CD4-positive, alpha-beta T cell treated with Interleukin-21 for 1 hour (primary cell): ENCODE data around the gene NPLOC4.
"Not testable (repeated sequence)": the region's sequence is repeated elsewhere in the genome, so short reads cannot be mapped to it uniquely, and the experiment has no call there.

Experiments used
- DNase-seq: peaks from one replicate; pipeline ENCODE4 v3.0.0-alpha.2; 2020

NPLOC4 gene

DNA sequence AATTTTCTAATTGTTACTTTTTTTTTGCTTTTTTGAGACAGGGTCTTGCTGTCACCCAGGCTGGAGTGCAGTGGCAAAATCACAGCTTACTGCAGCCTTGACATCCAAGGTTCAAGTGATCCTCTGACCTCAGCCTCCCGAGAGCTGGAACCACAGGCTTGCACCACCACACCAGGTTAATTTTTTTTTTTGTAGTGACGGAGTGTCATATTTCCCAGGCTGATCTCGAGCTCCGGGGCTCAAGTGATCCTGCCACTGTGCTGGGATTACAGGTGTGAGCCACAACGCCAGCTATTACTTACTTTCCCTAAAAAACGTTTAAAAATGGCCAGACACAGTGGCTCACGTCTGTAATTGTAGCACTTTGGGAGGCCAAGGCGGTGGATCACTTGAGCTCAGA lies 6.6 kb downstream of the NPLOC4 start:
- no peak for DNase-seq

DNA sequence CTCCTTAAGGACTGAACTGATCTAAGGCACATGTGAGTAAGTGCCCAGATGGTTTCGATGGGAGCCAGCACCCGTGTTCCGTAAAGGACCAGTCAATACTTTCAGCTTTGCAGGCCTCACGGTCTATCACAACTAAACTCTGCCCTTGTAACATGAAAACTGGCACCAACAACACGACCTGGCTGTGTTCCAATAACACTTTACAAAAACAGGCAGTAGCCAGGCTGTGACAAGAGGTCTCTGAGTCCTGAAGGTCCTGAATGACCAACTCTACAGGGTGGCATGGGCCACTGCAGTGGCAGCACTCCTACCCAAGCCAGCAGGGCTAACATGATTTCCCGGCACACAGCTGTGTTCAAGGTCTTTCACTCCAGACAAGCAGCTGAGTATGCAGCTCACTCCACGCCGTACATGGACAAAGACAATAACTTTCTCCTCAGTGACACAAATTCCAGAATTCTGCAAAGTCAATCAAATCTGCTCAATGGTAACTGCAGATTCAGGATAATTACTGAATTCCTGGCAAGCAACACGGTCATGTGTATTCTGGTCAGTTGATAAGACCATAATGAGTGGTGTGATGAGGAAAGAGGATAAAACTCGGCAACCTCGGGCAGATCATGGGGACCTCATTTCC lies 15.3 kb downstream of the NPLOC4 start:
- no peak for DNase-seq

DNA sequence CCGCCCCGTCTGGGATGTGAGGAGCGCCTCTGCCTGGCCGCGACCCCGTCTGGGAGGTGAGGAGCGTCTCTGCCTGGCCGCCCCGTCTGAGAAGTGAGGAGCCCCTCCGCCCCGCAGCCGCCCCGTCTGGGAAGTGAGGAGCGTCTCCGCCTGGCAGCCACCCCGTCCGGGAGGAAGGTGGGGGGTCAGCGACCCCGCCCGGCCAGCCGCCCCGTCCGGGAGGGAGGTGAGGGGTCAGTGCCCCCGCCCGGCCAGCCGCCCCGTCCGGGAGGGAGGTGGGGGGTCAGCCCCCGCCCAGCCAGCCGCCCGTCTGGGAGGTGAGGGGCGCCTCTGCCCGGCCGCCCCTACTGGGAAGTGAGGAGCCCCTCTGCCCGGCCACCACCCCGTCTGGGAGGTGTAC lies 18.6 kb downstream of the NPLOC4 start:
- DNase-seq, result not testable (repeated sequence)

DNA sequence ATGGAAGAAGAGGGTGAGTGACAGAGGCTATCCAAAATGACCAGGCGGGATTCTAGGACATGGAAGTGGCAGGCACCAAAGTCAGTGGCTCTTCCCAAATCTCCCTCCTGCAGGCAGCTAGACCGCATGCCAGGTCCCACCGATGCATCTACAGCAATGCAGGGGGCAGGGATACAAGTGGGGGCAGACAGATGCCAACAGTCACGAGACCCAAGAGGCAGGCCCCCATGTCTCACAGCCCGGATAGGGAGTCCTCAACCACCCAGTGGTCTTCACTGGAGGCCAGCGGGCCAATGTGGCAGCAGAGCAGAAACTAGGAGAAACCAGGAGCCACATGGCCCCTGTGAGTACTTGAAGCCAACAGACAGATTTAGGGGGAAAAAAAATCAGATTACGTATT lies 20.0 kb downstream of the NPLOC4 start:
- no peak for DNase-seq

DNA sequence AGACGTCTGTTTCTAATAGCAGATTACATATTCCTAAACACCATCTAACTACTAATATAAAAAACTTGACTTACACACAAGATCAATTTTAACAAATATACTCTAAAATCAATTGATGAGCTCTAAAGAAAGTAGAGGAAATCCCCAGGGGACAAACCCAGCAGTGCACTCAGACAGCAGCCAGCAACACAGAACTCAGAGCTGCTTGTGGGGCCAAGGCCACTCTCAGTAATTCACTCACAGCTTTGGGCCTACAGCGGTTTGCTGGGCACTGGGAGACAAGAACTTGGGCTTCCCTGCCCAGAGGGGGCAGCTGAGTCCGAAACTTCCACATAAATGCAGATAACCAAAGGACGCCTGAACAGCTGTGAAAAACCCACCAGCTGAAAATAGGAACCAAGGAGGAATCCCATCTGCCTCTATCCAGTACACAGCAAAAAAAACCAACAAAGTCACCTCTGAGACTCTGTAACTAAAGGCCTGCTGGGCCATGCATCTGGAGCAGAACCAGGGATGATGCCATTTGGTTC lies 21.4 kb downstream of the NPLOC4 start:
- DNase-seq, result no peak

DNA sequence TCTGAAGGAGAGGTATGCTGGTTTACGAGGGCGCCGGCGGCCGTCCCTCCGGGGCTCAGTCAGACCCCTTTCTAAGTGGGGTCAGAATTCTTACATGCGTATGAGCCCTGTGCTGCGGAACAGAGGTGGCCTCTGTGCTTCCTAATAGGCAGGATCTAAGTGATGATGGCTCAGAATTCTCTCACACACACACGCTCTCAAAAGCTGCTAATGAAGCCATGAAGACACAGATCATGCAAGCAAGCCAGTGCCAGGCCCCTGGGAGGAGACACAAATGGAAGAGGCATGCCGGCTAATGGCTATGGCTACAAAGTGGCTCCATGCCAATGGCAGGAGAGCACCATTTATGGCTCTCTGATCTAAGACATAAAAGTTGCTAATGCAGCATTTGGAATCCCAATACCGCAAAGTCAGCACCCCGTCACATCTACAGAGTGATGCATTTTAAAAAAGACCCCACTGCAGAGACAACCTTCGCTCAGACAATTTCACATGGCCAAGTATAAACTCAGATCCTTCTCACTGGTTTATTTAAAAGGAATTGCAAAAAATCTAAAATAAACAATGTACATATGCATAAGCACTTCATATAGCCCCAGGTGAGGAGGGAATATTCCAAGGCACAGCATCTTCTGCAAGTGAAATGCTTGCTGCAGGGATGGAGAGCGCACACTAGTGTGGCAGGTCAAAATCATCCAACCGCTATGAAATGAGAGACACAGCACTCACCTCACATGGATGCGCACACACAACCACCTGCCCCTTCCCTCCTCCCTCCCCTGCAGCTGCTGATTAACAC lies 24.5 kb downstream of the NPLOC4 start:
- no peak for DNase-seq

DNA sequence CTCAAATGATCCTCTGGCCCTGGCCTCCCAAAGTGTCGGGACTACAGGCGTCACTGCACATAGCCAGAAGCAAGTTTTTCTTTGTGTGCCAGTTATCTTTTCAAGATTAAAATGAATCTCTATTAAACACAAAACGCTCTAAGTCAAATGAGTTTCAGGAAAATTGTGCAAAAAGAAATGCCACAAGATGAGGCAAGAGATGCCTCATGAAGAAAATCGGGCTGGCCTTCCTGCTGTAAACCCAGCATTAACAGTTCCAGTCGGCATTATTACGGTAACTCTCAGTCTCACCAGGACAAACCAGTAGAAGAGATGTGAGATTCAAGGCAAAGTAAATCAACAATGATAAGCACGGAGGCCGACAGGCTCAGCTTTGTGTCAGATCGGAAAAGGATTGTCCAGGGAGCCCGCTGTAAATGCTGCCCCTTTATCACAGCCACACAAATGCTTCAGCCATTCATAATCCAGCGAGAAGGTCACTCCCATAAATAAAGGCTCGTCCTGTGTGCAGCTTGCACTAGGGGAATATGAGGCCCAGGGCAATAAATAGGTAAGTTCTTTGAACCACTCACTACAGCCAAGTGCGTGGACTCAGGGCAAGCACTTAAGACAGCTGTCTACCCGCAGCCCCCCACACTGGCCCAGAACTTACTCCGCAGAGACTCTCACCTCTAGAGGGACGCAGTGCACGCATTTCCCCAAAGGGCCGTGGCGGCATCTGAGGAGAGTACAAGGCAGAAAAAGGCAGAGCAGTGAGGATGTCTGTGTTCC lies 27.2 kb downstream of the NPLOC4 start:
- DNase-seq, result no peak

DNA sequence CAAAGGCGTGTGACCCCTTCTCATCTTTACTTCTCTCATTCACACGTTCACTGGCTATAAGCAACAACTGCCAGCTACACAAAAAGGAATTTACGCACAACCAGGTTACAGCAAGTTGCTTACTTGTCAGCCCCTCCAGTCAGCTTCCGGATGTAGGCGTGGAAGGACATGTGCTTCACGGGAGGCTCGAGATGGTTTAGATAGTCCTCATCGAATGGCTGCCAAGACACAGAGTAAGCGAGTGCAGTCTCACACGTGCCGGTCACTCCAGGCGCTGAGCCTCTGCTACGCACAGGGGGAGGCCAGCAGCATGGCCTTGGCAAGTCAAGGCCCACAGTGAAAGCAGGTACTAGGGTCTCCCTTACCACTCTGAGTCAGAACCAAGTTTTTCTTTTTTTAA lies 28.3 kb downstream of the NPLOC4 start:
- DNase-seq, result no peak

DNA sequence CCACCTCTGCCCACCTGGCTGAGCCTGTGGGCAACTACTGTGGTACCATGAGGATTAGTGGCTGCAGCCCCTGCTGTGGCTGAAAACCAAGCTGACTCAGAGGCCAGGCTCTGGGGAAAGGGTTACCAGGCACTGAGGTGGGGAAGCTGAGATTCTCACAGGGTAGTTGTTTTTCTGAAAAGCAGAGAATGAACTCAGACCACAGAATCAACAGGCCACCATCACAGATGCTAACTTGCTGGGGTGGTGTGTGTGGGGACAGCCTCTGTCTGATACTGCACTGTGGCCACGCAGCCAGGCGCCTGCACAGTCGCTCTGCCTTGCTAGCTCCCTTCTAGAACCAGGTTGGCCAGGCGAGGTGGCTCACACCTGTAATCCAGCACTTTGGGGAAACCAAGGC lies 28.8 kb downstream of the NPLOC4 start:
- no peak for DNase-seq

DNA sequence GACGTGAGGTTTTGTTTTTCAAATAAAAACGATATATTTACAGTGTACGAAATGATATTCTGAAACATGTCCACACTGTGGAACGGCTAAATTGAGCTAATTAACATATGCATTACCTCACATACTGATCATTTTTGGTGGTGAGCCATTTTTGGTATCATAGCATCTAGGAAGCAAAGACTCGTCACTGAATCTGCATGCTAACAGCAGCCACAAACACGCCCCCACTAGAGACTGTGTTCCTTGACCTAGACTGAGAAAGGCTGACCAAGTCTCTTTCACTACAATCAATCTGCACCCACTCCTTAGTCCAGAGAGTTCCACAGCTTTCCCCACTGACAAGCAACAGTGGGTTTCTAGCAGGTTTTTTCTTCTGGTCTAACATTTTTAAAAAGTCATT lies 29.5 kb downstream of the NPLOC4 start:
- no peak for DNase-seq

DNA sequence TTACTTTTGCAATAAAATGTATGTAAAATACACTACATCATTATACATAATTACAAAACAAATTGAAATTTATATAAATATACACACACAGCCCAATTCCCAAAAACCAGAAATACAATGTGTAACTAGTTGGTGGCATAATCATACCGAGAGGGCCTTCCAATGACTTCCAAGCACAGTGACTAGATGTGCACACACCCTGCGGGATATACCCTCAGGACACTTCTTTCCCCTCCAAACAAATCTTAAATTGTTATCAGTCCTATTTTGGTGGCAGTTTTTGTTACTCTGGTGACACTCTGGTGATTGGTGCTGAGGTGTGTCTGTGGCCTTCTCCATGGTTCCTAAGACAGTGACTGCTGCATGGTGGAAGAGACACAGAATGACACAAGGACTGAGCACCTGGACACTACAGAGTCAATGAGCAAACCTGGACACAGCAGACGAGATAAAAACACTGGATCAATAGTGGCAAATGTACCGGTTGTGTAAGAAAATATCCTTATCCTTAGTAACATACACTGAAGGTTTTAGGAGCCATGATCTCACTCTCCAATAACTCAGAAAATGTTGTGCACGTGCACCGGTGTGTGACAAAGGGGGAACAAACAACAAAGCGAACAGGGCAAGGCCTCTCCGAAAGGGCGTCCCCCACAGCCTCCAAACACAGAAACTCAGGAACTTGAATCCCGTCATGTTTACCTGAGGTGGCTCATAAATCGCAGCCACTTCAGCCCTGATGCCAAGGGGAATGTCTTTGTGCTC lies 32.9 kb downstream of the NPLOC4 start:
- no peak for DNase-seq

DNA sequence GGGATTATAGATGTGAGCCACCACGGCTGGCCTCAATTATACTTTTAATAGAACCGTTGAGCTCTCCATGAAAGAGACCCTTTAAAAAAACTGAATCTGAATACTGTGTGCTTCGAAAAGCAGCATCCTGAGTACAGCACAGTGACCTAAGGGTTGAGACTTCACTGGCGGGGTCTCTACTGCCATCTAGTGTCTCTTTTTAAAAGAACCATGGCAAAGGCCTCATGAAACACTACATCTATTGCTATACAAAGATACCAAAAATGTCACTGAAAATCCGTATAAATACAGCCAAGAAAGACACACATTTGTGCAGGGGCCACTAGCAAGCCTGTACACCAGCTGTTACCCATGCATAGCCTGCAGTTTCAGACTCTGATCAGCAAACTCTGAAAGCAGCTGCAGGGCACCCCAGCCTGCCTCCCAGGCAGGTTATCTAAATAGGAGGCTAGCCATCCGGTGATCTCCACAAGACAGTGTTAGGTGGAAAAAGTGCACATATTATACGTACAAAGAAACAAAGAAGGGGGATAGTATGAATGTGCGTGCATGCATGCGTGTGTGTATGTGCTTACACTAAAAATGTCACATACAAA lies 35.3 kb downstream of the NPLOC4 start:
- peak; percentile 77 for DNase-seq

DNA sequence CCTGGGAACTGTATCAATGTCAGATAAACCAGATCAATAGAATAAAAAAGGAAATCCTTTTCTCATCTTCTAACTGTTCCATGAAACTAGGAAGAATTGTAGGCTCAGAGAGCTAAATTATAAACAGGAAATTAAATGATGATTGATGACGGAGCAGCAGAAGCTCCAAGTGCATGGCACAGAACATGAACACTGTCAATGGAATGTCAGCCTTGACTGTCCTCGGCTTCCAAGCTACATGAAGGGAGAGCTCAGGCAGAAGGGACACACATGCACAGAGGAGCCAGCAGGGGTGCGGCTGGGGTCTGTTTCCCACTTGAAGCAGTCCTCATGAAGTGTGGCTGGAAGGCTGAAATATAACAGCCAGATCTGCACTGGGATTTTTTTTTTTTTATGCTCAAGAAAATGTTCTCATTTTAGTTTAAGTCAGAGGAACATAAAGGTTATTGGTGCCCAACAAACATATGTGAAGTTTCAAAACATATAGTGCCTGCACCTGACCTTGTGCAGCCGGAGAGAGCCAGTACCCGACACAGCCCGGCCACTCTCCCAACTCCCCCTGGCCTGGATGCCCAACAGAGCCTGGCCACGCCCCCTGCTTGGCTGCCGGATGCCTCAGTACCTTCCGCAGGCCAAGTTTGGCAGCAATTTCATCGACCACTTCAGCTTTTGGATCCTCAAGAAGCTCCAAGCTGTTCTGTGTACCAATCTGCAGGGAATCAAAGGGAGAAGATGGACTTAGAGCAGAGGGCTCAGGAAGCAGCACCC lies 37.0 kb downstream of the NPLOC4 start:
- no peak for DNase-seq

DNA sequence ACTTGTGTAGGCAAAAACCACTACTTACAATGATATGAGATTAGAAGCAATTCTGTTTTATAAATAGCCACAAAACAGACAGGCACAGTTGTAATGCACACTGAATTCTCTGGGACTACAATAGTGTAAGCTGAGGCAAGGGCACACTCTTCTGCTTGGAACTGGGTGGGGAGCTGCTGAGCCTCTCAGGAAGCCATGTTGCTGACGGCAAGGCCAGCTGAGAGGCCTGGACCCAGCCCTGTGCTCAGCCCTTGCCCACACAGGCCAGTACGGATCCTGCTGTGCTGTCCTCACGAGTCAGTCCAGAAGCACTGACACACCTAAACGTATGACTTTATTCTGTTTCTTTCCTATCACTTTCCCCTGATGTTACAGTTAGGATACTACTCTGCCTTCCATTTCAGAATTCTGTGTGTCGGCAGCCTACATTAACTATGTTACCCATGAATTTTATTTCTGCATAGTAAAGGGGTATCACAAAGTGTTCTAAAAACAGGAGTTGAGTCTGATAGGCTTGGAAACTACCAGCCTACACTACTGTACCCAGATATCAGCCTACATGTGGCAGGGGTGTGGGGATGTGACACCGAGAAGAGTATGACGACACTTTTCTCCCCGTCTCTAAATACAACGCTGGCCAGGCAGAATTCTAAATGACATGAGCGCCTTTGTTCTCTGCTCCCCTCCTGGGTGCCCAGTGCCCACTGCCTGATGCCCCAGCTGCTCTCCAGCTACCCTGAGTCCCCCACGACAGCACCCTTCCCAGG lies 43.6 kb downstream of the NPLOC4 start:
- no peak for DNase-seq

DNA sequence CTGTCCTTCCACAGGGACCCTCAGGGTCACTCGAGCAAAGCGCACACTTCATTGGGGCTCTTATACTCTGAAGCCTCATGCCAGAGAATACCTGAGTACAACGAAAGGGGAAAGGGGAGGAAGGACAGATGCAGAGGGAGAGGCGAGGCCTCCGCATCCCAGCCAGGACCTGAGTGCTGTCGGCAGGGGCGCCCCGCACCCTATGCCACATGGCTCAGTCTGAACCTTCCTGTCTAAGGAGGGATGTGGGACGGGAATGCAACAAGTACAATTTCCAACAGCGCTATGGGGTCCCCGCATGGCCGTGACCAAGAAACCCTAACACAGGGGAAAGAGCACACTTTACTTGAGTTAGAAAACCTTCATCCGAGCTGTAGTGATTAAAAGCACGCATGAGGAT lies 44.9 kb downstream of the NPLOC4 start:
- no peak for DNase-seq

DNA sequence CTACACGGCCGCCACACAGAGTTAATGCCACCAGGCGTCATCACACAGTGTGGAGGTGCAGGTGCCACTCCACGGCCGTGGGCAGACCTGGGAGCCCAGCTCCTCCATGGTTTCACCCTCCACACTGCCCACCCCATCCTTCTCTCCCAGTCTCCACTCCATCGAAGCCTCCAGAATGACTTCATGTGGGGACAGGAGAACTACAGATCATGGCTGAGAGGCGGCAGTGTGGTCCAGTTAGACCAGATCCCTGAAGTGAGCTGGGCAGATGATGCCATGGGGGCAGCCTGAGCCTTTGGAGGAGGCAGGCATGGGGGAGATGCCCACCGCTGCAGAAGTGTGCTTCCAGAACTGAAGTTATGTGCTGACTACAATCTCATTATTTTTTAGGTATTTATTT lies 46.8 kb downstream of the NPLOC4 start:
- no peak for DNase-seq

DNA sequence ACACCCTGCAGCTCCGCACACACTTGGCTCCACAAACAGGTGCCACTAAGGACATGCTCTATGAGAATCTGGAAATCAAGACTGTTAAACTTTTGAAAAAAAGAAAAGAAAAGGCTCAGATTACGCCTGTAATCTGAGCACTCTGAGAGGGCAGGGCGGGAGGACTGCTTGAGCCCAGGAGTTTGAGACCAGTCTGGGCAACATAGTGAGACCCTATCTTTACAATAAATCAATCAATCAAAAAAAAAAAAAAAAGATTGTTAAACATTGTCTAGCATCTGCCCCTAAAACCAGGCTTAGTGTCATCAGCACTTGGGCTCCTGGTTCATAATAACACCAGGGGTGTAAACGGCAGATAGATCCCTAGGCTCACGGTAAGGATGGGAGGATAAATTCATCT lies 47.3 kb downstream of the NPLOC4 start:
- DNase-seq, result no peak

DNA sequence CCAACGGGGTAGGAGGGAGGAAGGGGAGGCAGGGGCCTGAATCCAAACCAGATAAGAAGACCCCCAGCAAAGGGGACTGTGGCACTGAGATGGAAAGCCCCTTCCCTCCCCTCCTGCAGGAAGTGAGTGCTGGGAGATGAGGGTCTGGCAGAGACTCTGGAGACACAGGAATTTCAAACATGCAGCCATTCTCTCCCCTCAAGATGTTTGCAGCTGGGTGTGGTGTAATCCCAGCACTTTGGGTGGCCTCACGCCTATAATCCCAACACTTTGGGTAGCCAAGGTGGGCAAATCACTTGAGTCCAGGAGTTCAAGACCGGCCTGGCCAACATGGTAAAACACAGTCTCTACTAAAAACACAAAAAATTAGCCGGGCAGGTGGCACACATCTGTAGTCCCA lies 50.8 kb downstream of the NPLOC4 start:
- no peak for DNase-seq

DNA sequence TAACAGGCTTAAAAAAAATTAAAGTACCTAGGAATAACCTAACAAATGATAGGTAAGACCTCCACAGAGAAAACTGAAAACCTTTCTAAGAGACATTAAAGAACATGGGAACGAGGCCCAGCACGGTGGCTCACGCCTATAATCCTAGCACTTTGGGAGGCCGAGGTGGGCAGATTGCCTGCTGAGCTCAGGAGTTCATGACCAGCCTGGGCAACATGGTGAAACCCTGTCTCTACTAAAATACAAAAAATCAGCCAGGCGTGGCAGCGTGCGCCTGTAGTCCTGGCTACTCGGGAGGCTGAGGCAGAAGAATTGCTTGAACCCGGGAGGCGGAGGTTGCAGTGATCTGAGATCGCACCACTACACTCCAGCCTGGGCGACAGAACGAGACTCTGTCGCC lies 52.1 kb downstream of the NPLOC4 start:
- DNase-seq, result not testable (repeated sequence)

DNA sequence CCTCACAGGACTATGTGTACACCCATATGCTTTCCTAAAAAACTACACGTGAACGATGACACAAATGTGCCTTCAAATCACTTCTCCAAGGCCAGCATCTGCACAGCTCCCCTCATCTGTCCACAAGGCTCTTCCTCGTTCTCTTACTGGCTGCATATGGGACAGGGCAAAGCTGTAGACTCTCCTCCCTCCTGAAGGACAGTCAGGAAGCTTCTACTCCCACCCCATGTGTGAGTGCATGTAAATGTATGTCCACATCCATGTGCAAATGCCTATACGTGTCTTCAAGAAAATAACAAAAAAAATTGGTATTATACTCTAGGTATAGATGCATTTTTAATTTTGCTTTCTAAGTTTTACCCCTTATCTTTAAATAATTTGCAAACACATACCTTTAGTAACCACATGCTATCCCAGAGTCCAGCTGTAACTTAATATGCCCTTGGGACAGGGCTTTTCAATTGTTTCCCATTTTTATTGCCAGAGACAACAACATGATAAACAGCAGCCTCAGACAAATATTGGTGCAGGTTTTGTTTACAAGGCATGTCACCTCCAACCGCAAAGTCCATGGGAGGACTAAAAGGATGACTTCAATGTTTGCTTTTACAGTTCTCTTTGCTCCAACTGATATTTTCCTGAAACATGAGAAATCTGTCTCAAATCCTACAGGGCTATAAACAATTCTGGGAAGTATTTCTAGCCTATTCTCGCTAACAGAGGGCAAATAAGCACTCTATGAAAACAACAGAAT lies 53.1 kb downstream of the NPLOC4 start:
- no peak for DNase-seq
